ENCODE results near the gene SLC35A3. TPM values are rescaled to one million over a fixed set of nuclear protein-coding genes. Genes with fewer than 3 reads are reported as not detected.

SLC35A3 gene
- total RNA-seq, 1 donor from 2014 or later, result 12.9 TPM

DNA sequence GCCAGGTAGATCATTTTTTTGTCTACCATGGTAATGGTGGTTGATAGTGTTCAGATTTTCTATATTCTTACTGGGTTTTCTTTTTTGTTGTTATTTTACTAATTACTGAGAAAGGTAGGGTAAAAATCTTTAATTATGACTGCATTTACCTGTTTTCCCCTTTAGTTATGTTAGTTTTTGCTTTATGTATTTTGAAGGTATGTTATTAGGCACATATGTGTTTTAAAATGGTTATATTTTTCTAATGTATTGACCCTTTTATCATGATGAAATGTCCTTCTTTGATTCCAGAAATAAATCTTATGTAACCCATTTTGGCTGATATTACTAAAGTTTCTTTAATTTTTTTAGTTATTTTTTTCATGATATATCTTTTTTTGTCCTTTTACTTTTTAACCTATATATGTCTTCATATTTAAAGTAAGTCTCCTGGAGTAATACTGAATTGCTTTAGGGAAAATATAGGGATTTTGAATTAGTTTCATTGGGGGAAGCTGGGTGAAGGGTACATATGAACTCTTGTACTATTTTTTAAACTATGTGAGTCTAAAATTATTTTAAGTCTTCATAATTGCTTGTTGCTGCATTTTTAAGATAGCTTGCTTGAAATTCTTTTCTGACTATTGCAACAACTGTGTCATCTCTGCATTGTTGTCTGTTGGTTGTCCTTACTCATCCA is 22.4 kb downstream of the SLC35A3 start:
- no peak for TF ChIP-seq CTCF (conservative IDR thresholded peaks at IDR 0.05; ENCODE audit: low read depth, low read length)
- DNase-seq (ENCODE audit: low read depth), result no peak
- H3K4me3 ChIP-seq (ENCODE audit: low read depth, low read length), result no peak overlapping the region

- TF ChIP-seq CTCF (conservative IDR thresholded peaks at IDR 0.05; ENCODE audit: low read depth, low read length), result no peak
- H3K4me3 ChIP-seq (ENCODE audit: low read depth, low read length), result no peak overlapping the region
- no peak for DNase-seq (ENCODE audit: low read depth)
These were observed 23.1 kb downstream of the SLC35A3 start for GRCh38 chr1:99992760-99993467.

DNA sequence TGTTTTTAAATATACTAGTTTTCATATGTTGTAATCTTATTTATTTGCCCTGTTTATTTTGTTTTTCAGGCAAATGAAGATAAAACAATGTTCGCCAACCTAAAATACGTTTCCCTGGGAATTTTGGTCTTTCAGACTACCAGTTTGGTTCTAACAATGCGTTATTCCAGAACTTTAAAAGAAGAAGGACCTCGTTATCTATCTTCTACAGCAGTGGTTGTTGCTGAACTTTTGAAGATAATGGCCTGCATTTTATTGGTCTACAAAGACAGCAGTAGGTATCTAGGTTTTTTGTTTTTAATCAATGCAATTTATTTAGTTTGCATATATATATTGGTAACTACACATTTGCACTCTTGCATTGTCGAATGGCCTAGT is 23.7 kb downstream of the SLC35A3 start:
- DNase-seq (ENCODE audit: low read depth), result no peak
- TF ChIP-seq CTCF (conservative IDR thresholded peaks at IDR 0.05; ENCODE audit: low read depth, low read length), result no peak
- no peak overlapping the region for H3K4me3 ChIP-seq (ENCODE audit: low read depth, low read length)

GRCh38 chr1:99994496-99994895 is 24.7 kb downstream of the SLC35A3 start:
- DNase-seq (ENCODE audit: low read depth), result no peak
- H3K4me3 ChIP-seq (ENCODE audit: low read depth, low read length), result no peak overlapping the region
- TF ChIP-seq CTCF (conservative IDR thresholded peaks at IDR 0.05; ENCODE audit: low read depth, low read length), result no peak

DNA sequence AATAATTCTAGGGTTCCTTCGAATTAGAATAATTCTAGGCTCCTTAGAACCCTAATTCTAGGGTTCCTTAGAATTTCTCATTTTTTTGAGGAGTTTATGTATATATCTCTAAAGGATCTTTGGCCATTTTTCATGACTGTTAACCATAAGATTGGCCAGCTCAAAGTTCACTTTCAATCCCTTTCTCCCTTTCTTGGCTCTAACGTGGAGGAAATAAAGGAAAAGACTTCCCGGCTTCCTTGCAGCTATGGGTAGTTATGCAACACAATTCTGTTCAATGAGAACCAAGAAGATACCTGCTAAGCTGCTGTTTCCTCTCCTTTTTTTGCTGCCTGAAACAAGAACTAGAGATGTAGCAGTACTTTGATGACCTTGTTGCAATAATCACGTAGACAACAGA is 27.2 kb downstream of the SLC35A3 start:
- TF ChIP-seq CTCF (conservative IDR thresholded peaks at IDR 0.05; ENCODE audit: low read depth, low read length), result no peak
- DNase-seq (ENCODE audit: low read depth), result no peak

DNA sequence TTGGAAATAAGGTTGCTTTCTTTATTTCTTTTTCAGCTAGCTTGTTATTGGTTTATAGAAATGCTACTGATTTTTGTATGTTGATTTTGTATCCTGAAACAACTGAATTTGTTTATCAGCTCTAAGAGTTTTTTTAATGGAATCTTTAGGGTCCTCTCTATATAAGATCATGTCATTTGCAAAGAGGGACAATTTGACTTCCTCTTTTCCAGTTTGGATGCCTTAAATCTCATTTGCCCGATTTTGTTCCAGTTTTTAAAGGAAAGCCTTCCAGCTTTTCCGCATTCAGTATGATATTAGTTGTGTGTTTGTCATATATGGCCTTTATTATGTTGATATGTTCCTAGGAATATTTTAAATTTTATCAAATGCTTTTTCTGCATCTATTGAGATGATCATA is 31.7 kb downstream of the SLC35A3 start:
- no peak for DNase-seq (ENCODE audit: low read depth)
- H3K4me3 ChIP-seq (ENCODE audit: low read depth, low read length), result no peak overlapping the region
- no peak for TF ChIP-seq CTCF (conservative IDR thresholded peaks at IDR 0.05; ENCODE audit: low read depth, low read length)

More for the DNA sequence above, 27.2 kb downstream of the SLC35A3 start:
- H3K4me3 ChIP-seq (ENCODE audit: low read depth, low read length), result no peak overlapping the region

DNA sequence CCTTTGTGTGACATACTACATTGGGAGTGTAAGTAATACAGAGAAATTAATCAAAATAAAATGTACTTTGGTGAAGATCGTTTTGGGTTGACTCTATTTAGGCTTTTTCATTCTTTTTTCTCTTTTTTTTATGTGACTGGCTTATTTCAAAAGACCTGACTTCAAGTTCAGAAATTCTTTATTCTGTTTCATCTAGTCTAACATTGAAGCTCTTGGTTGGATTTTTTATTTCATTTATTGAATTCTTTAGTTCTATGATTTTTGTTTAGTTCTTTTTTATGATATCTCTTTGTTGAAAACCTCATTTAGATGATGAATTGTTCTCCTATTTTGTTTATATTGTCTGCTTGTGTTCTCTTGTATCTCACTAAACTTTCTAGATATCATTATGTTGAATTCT is 35.6 kb downstream of the SLC35A3 start:
- DNase-seq (ENCODE audit: low read depth), result no peak
- H3K4me3 ChIP-seq (ENCODE audit: low read depth, low read length), result no peak overlapping the region
- no peak for TF ChIP-seq CTCF (conservative IDR thresholded peaks at IDR 0.05; ENCODE audit: low read depth, low read length)

All from epithelial cell of proximal tubule (primary cell).